Retina (tissue), 1 donor: Measurements from ENCODE around the gene SERINC2.
"Not testable (repeated sequence)": the region's sequence is repeated elsewhere in the genome, so short reads cannot be mapped to it uniquely, and the experiment has no call there.

Experiments used
- DNase-seq: peaks from one replicate; pipeline ENCODE4 v3.0.0-alpha.2; 2016

The SERINC2 gene

GRCh38 chr1:31386576-31387243 lies 26.3 kb upstream of the SERINC2 start:
- not testable (repeated sequence) for DNase-seq

- no peak for DNase-seq
These were observed 25.4 kb upstream of the SERINC2 start for GRCh38 chr1:31387612-31388011.

DNA sequence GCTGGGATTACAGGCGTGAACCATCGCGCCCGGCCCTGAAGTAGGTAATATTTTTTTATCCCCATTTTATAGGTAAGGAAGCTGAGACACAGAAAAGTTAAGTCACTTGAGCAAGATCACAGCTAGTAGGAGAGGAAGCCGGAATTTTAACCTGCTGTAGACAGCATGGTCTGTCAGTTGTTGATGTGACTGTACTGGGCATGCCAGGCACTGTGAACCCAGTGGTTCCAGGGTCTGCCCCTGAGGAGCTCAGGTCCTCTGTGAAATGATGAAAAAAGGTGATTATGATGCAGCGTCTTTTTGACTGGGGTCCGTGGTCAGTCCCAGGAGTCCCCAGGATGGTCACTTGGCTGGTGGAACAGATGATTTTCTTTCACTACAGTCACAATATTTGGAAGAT lies 23.4 kb upstream of the SERINC2 start:
- no peak for DNase-seq

DNA sequence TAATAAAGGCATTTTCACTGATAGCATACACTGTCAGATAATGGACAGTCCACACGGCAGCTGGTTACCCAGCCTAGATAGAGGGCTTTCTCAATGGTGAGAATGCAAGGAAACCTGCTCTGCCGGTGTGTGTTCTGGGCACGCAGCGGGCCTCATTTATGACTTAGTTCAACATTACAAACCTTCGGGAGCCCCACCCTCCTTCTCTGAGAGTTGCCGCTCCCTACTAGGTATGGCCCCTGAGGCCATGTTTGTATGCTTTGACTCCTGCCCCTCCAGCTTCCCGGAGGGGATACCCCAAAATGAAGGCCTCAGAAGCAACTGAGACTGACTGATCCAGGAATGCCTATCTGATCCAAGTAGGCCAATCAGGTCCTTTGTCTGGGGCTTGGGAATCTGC lies 22.9 kb upstream of the SERINC2 start:
- no peak for DNase-seq

DNA sequence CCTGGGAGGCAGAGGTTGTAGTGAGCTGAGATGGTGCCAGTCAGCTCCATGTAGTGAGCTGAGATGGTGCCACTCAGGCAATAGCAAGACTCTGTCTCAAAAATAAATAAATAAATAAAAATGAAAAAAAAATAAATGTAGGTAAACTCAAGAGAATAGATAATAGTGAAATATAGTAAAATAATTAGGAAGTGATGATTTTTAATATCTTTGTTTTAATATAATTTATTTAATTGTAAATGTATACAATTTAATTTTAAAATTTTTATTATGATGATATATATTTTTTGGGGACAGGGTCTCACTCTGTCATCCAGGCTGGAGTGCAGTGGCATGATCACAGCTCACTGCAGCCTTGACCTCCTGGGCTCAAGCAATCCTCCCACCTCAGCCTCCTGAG lies 19.6 kb upstream of the SERINC2 start:
- DNase-seq, result no peak

GRCh38 chr1:31394584-31395193 lies 18.3 kb upstream of the SERINC2 start:
- DNase-seq, result peak; percentile 93

DNA sequence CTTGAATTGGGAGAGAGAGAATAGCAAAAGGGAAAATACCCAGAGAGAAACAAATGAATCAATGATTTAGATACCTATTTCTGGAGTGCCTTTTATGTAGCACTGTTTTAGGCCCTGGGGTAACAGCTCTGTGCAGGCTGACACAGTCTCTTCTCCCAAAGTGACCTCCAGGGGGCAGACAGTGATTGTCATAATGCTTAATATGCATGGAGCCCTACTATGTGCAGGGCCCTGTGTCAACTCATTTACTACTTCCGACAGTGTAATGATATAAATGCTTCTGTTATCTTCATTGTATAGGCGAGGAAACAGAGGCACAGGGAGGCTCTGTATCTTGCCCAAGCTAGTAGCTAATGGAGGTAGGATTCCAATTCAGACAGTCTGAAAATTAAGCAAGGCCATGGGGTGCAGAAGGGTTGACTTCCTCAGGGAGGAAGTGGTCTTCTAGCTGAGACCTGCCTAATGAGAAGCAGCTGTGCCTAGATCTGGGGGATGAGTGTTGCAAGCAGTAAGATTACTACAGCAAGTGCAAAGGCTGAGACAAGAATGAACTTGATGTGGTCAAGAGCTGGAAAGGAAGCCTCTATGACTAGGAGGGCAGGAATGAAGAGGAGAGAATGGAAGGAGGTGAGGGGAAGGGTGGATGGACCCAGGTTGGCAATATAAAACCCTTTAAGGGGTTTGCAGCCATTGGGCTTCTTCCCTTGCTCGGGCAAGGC lies 16.2 kb upstream of the SERINC2 start:
- no peak for DNase-seq

DNA sequence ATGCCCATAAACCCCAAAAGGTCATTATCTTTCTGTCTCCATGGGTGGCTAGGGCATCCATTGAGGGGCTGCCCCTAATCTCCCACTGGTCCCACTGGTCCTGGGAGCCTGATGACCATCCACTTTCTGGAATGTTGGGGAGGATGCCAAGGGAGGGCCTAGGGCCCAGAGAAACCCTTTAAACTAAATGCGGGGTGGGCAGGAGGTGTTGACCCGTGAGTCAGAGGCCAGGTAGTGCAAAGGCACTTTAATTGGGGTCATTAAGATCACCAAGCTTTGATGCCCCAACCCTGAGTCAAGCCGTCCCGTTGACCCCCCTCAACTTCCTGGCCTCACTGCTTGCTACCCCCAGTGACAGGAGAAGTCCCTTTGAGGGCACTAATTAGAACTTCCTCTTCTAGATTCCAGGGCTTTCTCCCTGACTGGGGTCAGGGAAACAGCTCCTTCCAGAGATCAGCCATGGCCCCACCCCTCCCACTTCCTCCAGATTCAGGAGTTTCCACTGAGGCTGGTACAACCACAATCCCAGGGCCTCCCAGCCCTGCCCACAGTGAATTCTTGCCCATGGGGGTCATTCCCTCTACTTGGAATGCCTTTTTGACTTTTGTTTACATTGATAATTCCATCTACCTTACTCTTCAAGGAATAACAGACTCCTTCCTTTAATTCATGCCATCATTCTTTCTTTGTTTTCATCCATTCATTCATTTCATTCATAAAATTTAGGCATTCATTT lies 15.5 kb upstream of the SERINC2 start:
- no peak for DNase-seq

DNA sequence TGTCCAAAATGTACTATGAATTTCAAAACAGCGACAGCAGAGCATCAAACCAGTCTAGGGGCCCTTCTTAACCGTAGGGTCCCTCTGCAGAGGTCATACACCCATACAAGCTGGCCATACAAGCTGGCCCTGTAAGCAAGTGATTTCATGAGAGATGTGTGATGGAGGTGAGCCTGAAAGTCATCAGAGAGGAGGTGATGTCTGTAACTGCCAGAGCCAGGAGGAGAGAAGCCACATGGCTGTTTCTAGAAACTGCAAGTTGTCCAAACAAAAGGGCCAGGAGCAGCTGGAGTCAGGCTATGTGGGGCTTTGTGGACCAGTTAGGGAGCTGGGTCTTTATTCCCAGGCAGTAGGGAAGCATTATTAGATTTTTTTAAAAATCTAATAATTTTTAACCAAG lies 14.8 kb upstream of the SERINC2 start:
- no peak for DNase-seq

- no peak for DNase-seq
These were observed 13.0 kb upstream of the SERINC2 start for GRCh38 chr1:31399976-31400375.

DNA sequence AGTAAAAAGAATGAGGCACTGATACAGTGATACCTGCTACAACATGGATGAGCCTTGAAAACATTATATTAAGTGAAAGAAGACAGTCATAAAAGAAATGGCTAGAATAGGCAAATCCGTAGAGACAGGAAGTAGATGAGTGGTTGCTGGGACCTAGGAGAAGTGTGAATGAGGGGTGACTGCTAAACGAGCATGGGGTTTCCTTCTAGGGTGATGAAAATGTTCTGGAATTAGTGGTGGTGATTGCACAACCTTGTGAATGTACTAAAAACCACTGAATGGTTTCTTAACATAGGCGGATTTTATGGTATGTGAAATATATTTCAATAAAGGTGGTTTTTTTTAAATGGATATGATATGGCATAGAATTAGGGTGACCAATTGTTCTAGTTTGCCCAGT lies 12.6 kb upstream of the SERINC2 start:
- DNase-seq, result no peak

DNA sequence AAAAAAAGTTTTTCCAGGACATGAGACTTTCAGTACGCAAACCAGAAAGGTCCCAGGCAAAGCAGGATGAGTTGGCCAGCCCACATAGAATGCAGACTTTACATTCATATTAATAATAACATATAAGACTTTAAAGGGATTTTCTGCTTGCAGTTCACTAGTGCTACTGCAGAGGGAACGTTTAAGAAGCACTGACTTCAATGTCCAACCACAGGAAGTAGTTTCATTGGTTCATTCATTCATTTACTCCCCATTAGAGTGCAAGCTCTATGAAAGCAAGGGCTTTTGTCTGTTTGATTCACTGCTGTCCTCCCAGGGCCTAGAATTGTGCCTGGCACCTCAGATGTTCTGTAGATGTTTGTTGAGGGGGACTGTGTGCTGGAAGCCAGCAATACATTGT lies 11.8 kb upstream of the SERINC2 start:
- DNase-seq, result no peak

DNA sequence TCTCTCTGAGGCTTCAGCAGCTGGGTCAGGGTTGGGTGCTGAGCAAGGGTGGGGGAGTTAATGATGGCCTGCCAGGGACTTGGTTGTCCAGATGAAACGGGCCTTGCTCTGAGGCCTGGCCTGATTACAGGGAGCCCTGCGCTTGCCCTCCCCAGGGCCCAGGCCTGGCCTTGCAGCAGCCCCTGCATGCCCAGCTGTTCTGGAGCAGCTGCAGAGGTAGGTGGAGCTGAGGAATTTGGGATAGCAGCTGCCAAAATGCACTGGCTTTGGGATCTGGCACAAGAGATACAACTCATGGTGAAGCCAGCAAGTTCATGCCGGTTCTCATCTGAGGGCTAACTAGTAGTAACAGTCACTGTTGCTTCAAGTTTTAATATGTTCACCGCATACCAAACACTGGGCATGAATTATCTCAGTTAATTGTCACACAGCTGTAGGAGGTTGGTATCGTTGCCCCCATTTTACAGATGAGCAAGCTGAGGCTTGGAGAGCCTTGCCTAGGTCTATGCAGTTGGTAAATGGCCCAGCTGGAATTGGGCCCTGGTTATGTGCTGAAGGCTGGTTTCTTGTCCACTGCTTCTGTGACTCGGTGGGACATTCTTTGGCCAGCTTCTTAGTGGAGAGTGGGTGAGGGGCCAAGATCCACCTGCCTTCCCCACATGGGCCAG lies 7.3 kb upstream of the SERINC2 start:
- no peak for DNase-seq

GRCh38 chr1:31407029-31407626 lies 5.9 kb upstream of the SERINC2 start:
- no peak for DNase-seq

GRCh38 chr1:31408788-31409318 lies 4.2 kb upstream of the SERINC2 start:
- no peak for DNase-seq

DNA sequence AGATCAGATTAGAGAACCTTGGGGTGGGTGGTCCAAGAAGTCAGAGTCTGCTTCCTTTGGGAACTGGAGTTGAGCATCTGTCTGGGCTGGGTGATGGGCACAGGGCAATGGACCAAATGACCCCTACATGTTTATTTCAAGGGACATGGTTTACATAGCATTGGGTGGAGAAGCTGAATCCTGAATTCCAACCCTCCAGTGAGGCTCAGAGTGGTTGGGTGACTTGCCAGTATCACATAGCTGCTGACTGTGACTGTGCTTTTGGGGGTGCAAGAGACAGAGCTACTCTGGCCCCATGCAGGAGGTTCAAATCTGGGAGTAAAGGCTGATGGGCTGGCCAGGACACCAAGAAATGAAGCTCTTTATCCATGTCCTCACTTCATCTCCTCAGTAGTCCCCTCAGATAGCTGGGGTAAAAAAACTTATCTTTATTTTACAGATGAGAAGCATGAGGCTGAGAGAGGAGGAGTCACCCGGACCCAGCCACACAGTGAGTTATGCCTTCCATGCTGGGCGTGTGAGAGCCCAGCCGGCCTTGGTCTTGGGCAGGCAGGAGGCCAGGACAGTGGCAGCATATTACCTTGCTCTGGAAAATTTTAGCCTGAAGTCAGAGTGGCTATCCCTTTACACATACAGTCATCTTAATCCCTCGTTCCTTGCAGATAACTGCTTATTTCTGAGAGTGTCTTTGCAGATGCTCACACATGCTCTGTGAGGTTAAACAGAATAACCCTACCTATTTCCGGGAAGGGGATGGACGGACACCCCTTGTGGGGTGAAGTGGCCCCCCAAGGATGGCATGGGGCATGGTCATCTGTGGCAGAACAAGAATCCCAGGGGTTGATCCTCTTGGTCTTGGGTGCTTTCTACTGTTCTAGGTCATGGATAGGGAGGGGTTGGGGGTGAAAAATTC lies 2.8 kb upstream of the SERINC2 start:
- DNase-seq, result no peak

DNA sequence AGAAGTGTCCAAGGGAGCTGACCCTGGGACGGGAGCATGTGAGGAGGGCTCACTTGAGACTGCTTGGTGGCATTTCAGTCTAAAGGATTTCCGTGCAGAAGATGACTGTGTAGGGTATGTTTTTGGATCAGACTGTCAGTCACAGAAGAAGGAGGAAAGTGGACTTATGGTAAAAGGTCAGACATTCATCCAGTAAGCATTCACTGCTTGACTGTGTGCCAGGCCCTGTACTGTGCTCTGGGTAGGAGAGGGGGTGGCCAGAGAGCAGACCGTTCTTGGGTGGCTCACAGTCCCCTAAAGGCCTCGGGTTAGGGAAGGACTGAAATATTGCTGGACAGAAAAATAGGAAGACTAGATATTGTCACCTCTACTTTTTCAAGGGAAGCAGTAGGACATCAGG lies 2.1 kb upstream of the SERINC2 start:
- DNase-seq, result no peak

- no peak for DNase-seq
These were observed 808 bp upstream of the SERINC2 start for GRCh38 chr1:31412205-31412604.

DNA sequence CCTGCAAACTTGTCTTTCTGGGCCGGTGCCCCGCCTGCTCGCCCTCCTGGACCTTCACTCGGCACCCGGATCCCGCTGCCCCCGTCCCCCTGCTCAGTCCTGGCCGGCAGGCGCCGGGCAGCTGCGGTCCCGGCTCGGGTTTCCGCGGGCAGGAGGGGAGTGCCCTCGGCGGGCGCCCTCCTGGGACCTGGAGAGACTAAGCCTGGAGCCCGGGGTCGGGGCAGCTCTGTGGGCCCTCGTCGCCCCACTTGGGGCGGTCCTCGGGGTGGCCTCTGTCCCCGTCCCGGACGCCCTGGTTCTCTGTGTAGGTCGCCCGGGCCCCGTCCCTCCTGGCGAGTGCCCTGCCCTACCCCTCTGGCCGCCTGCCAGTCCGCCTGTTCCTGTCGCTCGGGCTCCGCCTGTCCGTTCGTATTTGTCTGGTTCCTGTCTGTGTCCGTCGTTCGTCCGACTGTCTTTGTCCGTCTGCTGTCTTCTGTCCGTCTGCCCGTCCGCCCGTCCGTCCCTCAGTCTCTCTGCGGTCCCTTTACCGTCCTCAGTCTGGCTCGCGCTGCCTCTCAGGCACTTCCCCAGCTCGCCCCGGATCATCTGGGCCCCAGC lies 490 bp downstream of the SERINC2 start:
- DNase-seq, result peak; percentile 93

- DNase-seq, result no peak
These were observed 2.0 kb downstream of the SERINC2 start for GRCh38 chr1:31414980-31415370.

DNA sequence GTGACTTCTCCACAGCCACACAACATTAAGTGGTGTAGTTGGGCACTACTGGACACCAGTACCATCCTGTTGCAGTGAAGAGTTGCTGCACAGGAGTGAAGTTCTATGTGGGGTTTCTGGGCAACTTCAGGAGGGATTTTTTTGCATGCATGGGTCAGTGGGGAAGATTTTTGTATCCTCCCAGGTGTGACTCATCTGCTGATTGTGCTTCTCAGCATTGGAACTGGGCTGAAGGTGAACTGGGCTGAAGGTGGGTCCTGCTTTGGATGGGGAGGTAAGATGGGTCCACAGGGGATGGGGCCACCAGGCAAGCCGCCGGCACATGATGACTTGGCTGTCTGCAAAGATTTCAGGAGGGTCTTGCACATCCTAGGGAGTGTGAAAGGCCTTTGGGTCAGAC lies 2.6 kb downstream of the SERINC2 start:
- DNase-seq, result no peak
